ENCODE measurements around the gene USH1G. TPM values are rescaled to one million over a fixed set of nuclear protein-coding genes. Genes with fewer than 3 reads are reported as not detected.

The USH1G gene
- total and polyA plus RNA-seq, 2 of the 13 experiments (the other 11 are each of a cell fraction or from before 2014, with no cell fraction given) = 0.04 TPM; not detected in 1

GRCh38 chr17:74890554-74890953 is 32.5 kb downstream of the USH1G start:
- Histone ChIP-seq H3K9ac (ENCODE audit: insufficient read depth, low read depth, low read length) (no peak overlapping the region), H2AFZ (ENCODE audit: low read length) (no peak overlapping the region), H4K20me1 (ENCODE audit: insufficient read depth, low read length) (no peaks in the 10 kb centered on the region), H3K4me1 (ENCODE audit: insufficient read depth, low read length) (peaks cover 26% of the 10 kb centered on the region), H3K9me3 (ENCODE audit: low read length) (no peaks in the 10 kb centered on the region), H3K4me2 (ENCODE audit: low read depth, low read length) (no peak overlapping the region), H3K27ac (ENCODE audit: extremely low read length, insufficient read depth, low read length) (no peak overlapping the region), H3K36me3 (replicated peaks in 1 of 2; ENCODE audit: control insufficient read depth in 1 of 2, insufficient read depth in 2 of 2, low read length in 2 of 2) (no peaks in the 10 kb centered on the region), H3K27me3 (ENCODE audit: control insufficient read depth in 1 of 2, insufficient read depth in 2 of 2, low read length in 2 of 2) (peaks cover 12 to 77% of the 10 kb centered on the region in 2 experiments), H3K4me3 (replicated peaks in 1 of 3; ENCODE audit: insufficient read depth in 1 of 3, low read depth in 2 of 3, low read length in 3 of 3) (no peak overlapping the region), H3K79me2 (ENCODE audit: insufficient read depth, low read length) (no peaks in the 10 kb centered on the region)
- TF ChIP-seq MXI1 (IDR thresholded peaks at IDR 0.05; ENCODE audit: borderline replicate concordance, low read depth, low read length) (no peak), ZSCAN22 (CRISPR knock-in tag; IDR thresholded peaks at IDR 0.05) (no peak), SMAD3 (CRISPR knock-in tag; IDR thresholded peaks at IDR 0.05) (no peak), ZBTB37 (CRISPR knock-in tag; IDR thresholded peaks at IDR 0.05) (no peak), ARHGAP35 (CRISPR knock-in tag; IDR thresholded peaks at IDR 0.05; ENCODE audit: borderline replicate concordance) (no peak), CC2D1A (CRISPR knock-in tag; IDR thresholded peaks at IDR 0.05) (no peak), ZNF713 (CRISPR knock-in tag; IDR thresholded peaks at IDR 0.05) (no peak), ZNF788 (CRISPR knock-in tag; IDR thresholded peaks at IDR 0.05; ENCODE audit: borderline replicate concordance) (no peak), ZNF616 (CRISPR knock-in tag; IDR thresholded peaks at IDR 0.05; ENCODE audit: low read depth) (no peak), HNRNPLL (IDR thresholded peaks at IDR 0.05; ENCODE audit: low read depth, low read length, poor library complexity, severe bottlenecking) (no peak), ZC3H13 (CRISPR knock-in tag; IDR thresholded peaks at IDR 0.05) (no peak), ZUFSP (CRISPR knock-in tag; IDR thresholded peaks at IDR 0.05; ENCODE audit: borderline replicate concordance) (no peak), NR2C2 (CRISPR knock-in tag; IDR thresholded peaks at IDR 0.05; ENCODE audit: borderline replicate concordance) (no peak), ZNF335 (CRISPR knock-in tag; IDR thresholded peaks at IDR 0.05) (no peak), FUBP1 (CRISPR knock-in tag; IDR thresholded peaks at IDR 0.05; ENCODE audit: borderline replicate concordance) (no peak), PAWR (CRISPR knock-in tag; IDR thresholded peaks at IDR 0.05; ENCODE audit: borderline replicate concordance) (no peak), HNRNPUL1 (IDR thresholded peaks at IDR 0.05; ENCODE audit: low read depth, low read length) (no peak), FOSL2 (CRISPR knock-in tag; IDR thresholded peaks at IDR 0.05) (no peak), MYPOP (CRISPR knock-in tag; IDR thresholded peaks at IDR 0.05) (no peak), PLRG1 (conservative IDR thresholded peaks at IDR 0.05) (no peak)
- in situ Hi-C loops (cut with HindIII; ENCODE audit: extremely low pct_ligation_motif_present, low pct_unique_long_range_greater_than_20kb) = no loop called here
- FAIRE-seq (no peak), ATAC-seq (no peak), DNase-seq (ENCODE audit: low spot score) (no peak)
- 69% methylated on average over 6 of the region's 7 CpGs for WGBS (ENCODE audit: low lambda C conversion rate)
- ChIA-PET CTCF (ENCODE audit: low intra/inter-chr PET ratio, low total read pairs) (no interaction called here), POLR2A (interaction anchor here (0.6 to 2.4 kb wide), 2 partner anchors 18 to 684 kb away, joined by 3 to 10 read pairs; partner anchors contain the start of gene FDXR)
- no TSS peak for BruUV-seq (replicated peaks)
- intact Hi-C loops (cut with micrococcal nuclease; ENCODE audit: unreplicated experiment) = no loop called here

Data from HepG2 (cell line).